Measurements from ENCODE around the gene ACVR1.

DNA sequence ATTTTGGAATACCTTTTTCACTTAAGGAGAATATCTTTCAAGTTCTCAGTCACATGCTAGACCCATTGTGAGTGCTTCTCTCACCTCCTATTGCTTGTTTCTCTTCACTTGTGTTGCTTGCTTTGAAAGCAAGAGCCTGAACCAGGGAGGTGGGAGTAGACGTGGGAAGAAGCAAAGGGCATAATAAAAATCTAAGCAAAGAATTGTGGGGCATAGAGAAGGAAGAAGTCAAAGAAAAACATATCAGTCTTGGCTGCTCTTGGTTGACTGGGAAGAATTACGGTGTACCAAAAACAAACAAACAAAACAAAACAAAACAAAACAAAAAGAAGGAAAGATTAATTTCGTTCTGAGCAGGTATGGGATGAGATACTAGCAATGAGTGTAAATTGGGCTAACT, 48.9 kb upstream of the ACVR1 start:
- TF ChIP-seq, protein P1, sequence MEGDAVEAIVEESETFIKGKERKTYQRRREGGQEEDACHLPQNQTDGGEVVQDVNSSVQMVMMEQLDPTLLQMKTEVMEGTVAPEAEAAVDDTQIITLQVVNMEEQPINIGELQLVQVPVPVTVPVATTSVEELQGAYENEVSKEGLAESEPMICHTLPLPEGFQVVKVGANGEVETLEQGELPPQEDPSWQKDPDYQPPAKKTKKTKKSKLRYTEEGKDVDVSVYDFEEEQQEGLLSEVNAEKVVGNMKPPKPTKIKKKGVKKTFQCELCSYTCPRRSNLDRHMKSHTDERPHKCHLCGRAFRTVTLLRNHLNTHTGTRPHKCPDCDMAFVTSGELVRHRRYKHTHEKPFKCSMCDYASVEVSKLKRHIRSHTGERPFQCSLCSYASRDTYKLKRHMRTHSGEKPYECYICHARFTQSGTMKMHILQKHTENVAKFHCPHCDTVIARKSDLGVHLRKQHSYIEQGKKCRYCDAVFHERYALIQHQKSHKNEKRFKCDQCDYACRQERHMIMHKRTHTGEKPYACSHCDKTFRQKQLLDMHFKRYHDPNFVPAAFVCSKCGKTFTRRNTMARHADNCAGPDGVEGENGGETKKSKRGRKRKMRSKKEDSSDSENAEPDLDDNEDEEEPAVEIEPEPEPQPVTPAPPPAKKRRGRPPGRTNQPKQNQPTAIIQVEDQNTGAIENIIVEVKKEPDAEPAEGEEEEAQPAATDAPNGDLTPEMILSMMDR (conservative IDR thresholded peaks at IDR 0.05 in 1 of 2, IDR thresholded peaks at IDR 0.05 in 1 of 2; ENCODE audit: low read depth in 1 of 2, low read length in 2 of 2), result no peak
- TF ChIP-seq EZH2 (IDR thresholded peaks at IDR 0.05; ENCODE audit: low read length, missing control alignments), result no peak
